GM12874 (cell line): ENCODE data around the gene ZYG11B.
A peak's percentile ranks its signal among the peaks of the same experiment; 100 is the strongest.

Experiments used
- CTCF ChIP-seq: IDR thresholded peaks from 2 replicates; pipeline ENCODE4 v1.5.1; 2011; ENCODE audit warnings: low read depth, mild to moderate bottlenecking, control low read depth, low read length, moderate library complexity; ENCODE audit not compliant: insufficient read depth

Gene ZYG11B

DNA sequence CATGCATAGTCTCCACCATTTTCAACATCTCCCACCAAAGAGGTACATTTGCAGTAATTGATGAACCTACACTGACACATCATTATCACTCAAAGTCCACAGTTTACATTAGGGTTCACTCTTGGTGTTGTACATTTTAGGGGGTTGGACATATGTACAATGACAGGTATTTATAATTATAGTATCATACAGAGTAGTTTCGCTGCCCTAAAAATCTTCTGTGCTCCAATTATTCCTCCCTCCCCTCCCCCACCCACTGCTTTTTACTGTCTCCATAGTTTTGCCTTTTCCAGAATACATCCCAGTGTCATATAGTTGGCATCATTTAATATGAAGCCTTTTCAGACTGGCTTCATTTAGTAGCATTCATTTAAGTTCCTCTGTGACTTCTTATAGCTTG, 41.7 kb upstream of the ZYG11B start:
- no peak for TF ChIP-seq CTCF

- peak; percentile 67 for TF ChIP-seq CTCF
Observed at GRCh38 chr1:52686261-52686751, 39.9 kb upstream of the ZYG11B start.

- no peak for TF ChIP-seq CTCF
Observed at GRCh38 chr1:52686830-52687229, 39.4 kb upstream of the ZYG11B start.

GRCh38 chr1:52691821-52692220, 34.4 kb upstream of the ZYG11B start:
- no peak for TF ChIP-seq CTCF

GRCh38 chr1:52692697-52693096, 33.6 kb upstream of the ZYG11B start:
- no peak for TF ChIP-seq CTCF

DNA sequence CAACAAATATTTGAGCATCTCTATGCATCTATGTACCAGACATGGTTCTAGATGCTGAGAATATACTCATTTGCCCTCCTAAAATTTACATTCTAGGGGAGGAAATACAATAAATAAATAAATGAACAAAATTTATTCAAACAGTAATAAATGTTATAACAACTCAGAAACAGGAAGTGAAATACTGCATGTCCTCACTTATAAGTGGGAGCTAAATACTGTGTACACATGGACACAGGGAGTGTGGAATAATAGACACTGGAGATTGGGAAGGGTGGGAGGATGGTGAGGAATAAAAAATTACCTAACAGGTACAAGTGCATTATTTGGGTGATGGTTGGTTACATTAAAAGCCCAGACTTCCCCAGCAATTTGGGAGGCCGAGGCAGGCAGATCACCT, 32.4 kb upstream of the ZYG11B start:
- no peak for TF ChIP-seq CTCF

- TF ChIP-seq CTCF = no peak
Observed at GRCh38 chr1:52695627-52696026, 30.6 kb upstream of the ZYG11B start.
